HG03378 (cell line): ENCODE data around the gene DHRS4.
A peak's percentile ranks its signal among the peaks of the same experiment; 100 is the strongest.

Experiments
- ATAC-seq: cut with Tn5 transposase; IDR thresholded peaks from one replicate; pipeline ENCODE4 v1.9.1; 2021; ENCODE audit warnings: mild to moderate bottlenecking, moderate library complexity; ENCODE audit not compliant: unreplicated experiment

The DHRS4 gene

GRCh38 chr14:23953464-23954278, at the start of gene DHRS4:
DHRS4 (plus strand) TSS chr14:23953770; CDS start chr14:23953789, 19 bp downstream.
- ATAC-seq: peak; percentile 81

- ATAC-seq: no peak
Observed at GRCh38 chr14:23910101-23910875, 43.3 kb upstream of the DHRS4 start.

- ATAC-seq: no peak
Observed at GRCh38 chr14:23910876-23911210, 42.7 kb upstream of the DHRS4 start.

- ATAC-seq: no peak
Observed at GRCh38 chr14:23915559-23915958, 38.0 kb upstream of the DHRS4 start.

- no peak for ATAC-seq
Observed at GRCh38 chr14:23916004-23916403, 37.6 kb upstream of the DHRS4 start.

- no peak for ATAC-seq
Observed at GRCh38 chr14:23916446-23916845, 37.1 kb upstream of the DHRS4 start.

- ATAC-seq: no peak
Observed at GRCh38 chr14:23922545-23922944, 31.0 kb upstream of the DHRS4 start.

GRCh38 chr14:23925523-23926075, 28.0 kb upstream of the DHRS4 start:
- no peak for ATAC-seq

GRCh38 chr14:23926543-23926942, 27.0 kb upstream of the DHRS4 start:
- no peak for ATAC-seq

GRCh38 chr14:23929136-23929535, 24.4 kb upstream of the DHRS4 start:
- no peak for ATAC-seq

- no peak for ATAC-seq
Observed at GRCh38 chr14:23929822-23930294, 23.7 kb upstream of the DHRS4 start.

- no peak for ATAC-seq
Observed at GRCh38 chr14:23930742-23931141, 22.8 kb upstream of the DHRS4 start.

GRCh38 chr14:23931721-23932289, 21.8 kb upstream of the DHRS4 start:
- no peak for ATAC-seq

GRCh38 chr14:23932639-23933038, 20.9 kb upstream of the DHRS4 start:
- ATAC-seq: no peak

- no peak for ATAC-seq
Observed at GRCh38 chr14:23933108-23933741, 20.3 kb upstream of the DHRS4 start.

- no peak for ATAC-seq
Observed at GRCh38 chr14:23933742-23934128, 19.8 kb upstream of the DHRS4 start.

GRCh38 chr14:23935158-23935557, 18.4 kb upstream of the DHRS4 start:
- no peak for ATAC-seq

GRCh38 chr14:23936084-23936829, 17.3 kb upstream of the DHRS4 start:
- no peak for ATAC-seq

GRCh38 chr14:23937203-23937602, 16.4 kb upstream of the DHRS4 start:
- ATAC-seq: no peak

GRCh38 chr14:23938823-23939222, 14.7 kb upstream of the DHRS4 start:
- ATAC-seq: no peak
